ENCODE results near the gene SMURF2.

Gene SMURF2

GRCh38 chr17:64534187-64534586 lies 127.9 kb downstream of the SMURF2 start:
- no peak overlapping the region for H3K9ac ChIP-seq (ENCODE audit: insufficient read length, low read depth)
- TF ChIP-seq SUZ12 (IDR thresholded peaks at IDR 0.05; ENCODE audit: extremely low read depth, insufficient read depth, insufficient read length) (no peak), YY1 (IDR thresholded peaks at IDR 0.05; ENCODE audit: insufficient read depth, insufficient read length) (no peak), ZNF274 (IDR thresholded peaks at IDR 0.05; ENCODE audit: low read depth, low read length) (no peak)
- H3K4me1 ChIP-seq (ENCODE audit: insufficient read depth, insufficient read length) = no peaks in the 10 kb centered on the region
- no peak for DNase-seq (ENCODE audit: low read depth, low spot score)
- no peaks in the 10 kb centered on the region for H3K9me3 ChIP-seq (ENCODE audit: insufficient read depth, low read length)
- no peaks in the 10 kb centered on the region for H3K27me3 ChIP-seq (ENCODE audit: insufficient read depth, insufficient read length)
- no peak overlapping the region for H3K4me3 ChIP-seq (ENCODE audit: insufficient read length, low read depth)
- H3K36me3 ChIP-seq (ENCODE audit: insufficient read depth, insufficient read length, low read length) = peaks cover 98% of the 10 kb centered on the region

GRCh38 chr17:64533784-64534183 lies 128.3 kb downstream of the SMURF2 start:
- Histone ChIP-seq H3K27me3 (ENCODE audit: insufficient read depth, insufficient read length) (no peaks in the 10 kb centered on the region), H3K4me3 (ENCODE audit: insufficient read length, low read depth) (no peak overlapping the region), H3K9me3 (ENCODE audit: insufficient read depth, low read length) (no peaks in the 10 kb centered on the region), H3K4me1 (ENCODE audit: insufficient read depth, insufficient read length) (no peaks in the 10 kb centered on the region), H3K36me3 (ENCODE audit: insufficient read depth, insufficient read length, low read length) (peaks cover 98% of the 10 kb centered on the region), H3K9ac (ENCODE audit: insufficient read length, low read depth) (no peak overlapping the region)
- no peak for TF ChIP-seq SUZ12 (IDR thresholded peaks at IDR 0.05; ENCODE audit: extremely low read depth, insufficient read depth, insufficient read length)
- TF ChIP-seq YY1 (IDR thresholded peaks at IDR 0.05; ENCODE audit: insufficient read depth, insufficient read length) = no peak
- TF ChIP-seq ZNF274 (IDR thresholded peaks at IDR 0.05; ENCODE audit: low read depth, low read length) = no peak
- DNase-seq (ENCODE audit: low read depth, low spot score) = no peak

GRCh38 chr17:64532409-64532808 lies 129.7 kb downstream of the SMURF2 start:
- Histone ChIP-seq H3K27me3 (ENCODE audit: insufficient read depth, insufficient read length) (no peaks in the 10 kb centered on the region), H3K4me1 (ENCODE audit: insufficient read depth, insufficient read length) (no peaks in the 10 kb centered on the region), H3K9me3 (ENCODE audit: insufficient read depth, low read length) (no peaks in the 10 kb centered on the region), H3K4me3 (ENCODE audit: insufficient read length, low read depth) (no peak overlapping the region), H3K36me3 (ENCODE audit: insufficient read depth, insufficient read length, low read length) (peaks cover 99% of the 10 kb centered on the region), H3K9ac (ENCODE audit: insufficient read length, low read depth) (no peak overlapping the region)
- no peak for TF ChIP-seq SUZ12 (IDR thresholded peaks at IDR 0.05; ENCODE audit: extremely low read depth, insufficient read depth, insufficient read length)
- DNase-seq (ENCODE audit: low read depth, low spot score) = no peak

- TF ChIP-seq ZNF274 (IDR thresholded peaks at IDR 0.05; ENCODE audit: low read depth, low read length) (no peak), SUZ12 (IDR thresholded peaks at IDR 0.05; ENCODE audit: extremely low read depth, insufficient read depth, insufficient read length) (no peak), YY1 (IDR thresholded peaks at IDR 0.05; ENCODE audit: insufficient read depth, insufficient read length) (no peak)
- DNase-seq (ENCODE audit: low read depth, low spot score) = no peak
These were observed 130.1 kb downstream of the SMURF2 start for GRCh38 chr17:64531955-64532371.

GRCh38 chr17:64529221-64529620 lies 132.9 kb downstream of the SMURF2 start:
- Histone ChIP-seq H3K9me3 (ENCODE audit: insufficient read depth, low read length) (no peaks in the 10 kb centered on the region), H3K27me3 (ENCODE audit: insufficient read depth, insufficient read length) (no peaks in the 10 kb centered on the region), H3K36me3 (ENCODE audit: insufficient read depth, insufficient read length, low read length) (peaks cover 96% of the 10 kb centered on the region), H3K4me1 (ENCODE audit: insufficient read depth, insufficient read length) (no peaks in the 10 kb centered on the region), H3K9ac (ENCODE audit: insufficient read length, low read depth) (no peak overlapping the region), H3K4me3 (ENCODE audit: insufficient read length, low read depth) (no peak overlapping the region)
- no peak for TF ChIP-seq SUZ12 (IDR thresholded peaks at IDR 0.05; ENCODE audit: extremely low read depth, insufficient read depth, insufficient read length)
- TF ChIP-seq YY1 (IDR thresholded peaks at IDR 0.05; ENCODE audit: insufficient read depth, insufficient read length) = no peak
- no peak for TF ChIP-seq ZNF274 (IDR thresholded peaks at IDR 0.05; ENCODE audit: low read depth, low read length)
- DNase-seq (ENCODE audit: low read depth, low spot score) = no peak

More at GRCh38 chr17:64531955-64532371, 130.1 kb downstream of the SMURF2 start:
- Histone ChIP-seq H3K4me3 (ENCODE audit: insufficient read length, low read depth) (no peak overlapping the region), H3K4me1 (ENCODE audit: insufficient read depth, insufficient read length) (no peaks in the 10 kb centered on the region), H3K9me3 (ENCODE audit: insufficient read depth, low read length) (no peaks in the 10 kb centered on the region), H3K36me3 (ENCODE audit: insufficient read depth, insufficient read length, low read length) (peaks cover 99% of the 10 kb centered on the region), H3K27me3 (ENCODE audit: insufficient read depth, insufficient read length) (no peaks in the 10 kb centered on the region), H3K9ac (ENCODE audit: insufficient read length, low read depth) (no peak overlapping the region)

GRCh38 chr17:64527914-64528313 lies 134.2 kb downstream of the SMURF2 start:
- peaks cover 94% of the 10 kb centered on the region for H3K36me3 ChIP-seq (ENCODE audit: insufficient read depth, insufficient read length, low read length)
- no peak for DNase-seq (ENCODE audit: low read depth, low spot score)

GRCh38 chr17:64520359-64520758 lies 141.7 kb downstream of the SMURF2 start:
- peaks cover 91% of the 10 kb centered on the region for H3K36me3 ChIP-seq (ENCODE audit: insufficient read depth, insufficient read length, low read length)
- DNase-seq (ENCODE audit: low read depth, low spot score) = no peak
- no peak overlapping the region for H3K4me3 ChIP-seq (ENCODE audit: insufficient read length, low read depth)
- no peaks in the 10 kb centered on the region for H3K27me3 ChIP-seq (ENCODE audit: insufficient read depth, insufficient read length)
- TF ChIP-seq ZNF274 (IDR thresholded peaks at IDR 0.05; ENCODE audit: low read depth, low read length) (no peak), SUZ12 (IDR thresholded peaks at IDR 0.05; ENCODE audit: extremely low read depth, insufficient read depth, insufficient read length) (no peak), YY1 (IDR thresholded peaks at IDR 0.05; ENCODE audit: insufficient read depth, insufficient read length) (no peak)
- no peak overlapping the region for H3K9ac ChIP-seq (ENCODE audit: insufficient read length, low read depth)
- no peaks in the 10 kb centered on the region for H3K4me1 ChIP-seq (ENCODE audit: insufficient read depth, insufficient read length)
- H3K9me3 ChIP-seq (ENCODE audit: insufficient read depth, low read length) = no peaks in the 10 kb centered on the region

More at GRCh38 chr17:64527914-64528313, 134.2 kb downstream of the SMURF2 start:
- H3K9me3 ChIP-seq (ENCODE audit: insufficient read depth, low read length) = no peaks in the 10 kb centered on the region
- no peaks in the 10 kb centered on the region for H3K4me1 ChIP-seq (ENCODE audit: insufficient read depth, insufficient read length)
- no peak overlapping the region for H3K9ac ChIP-seq (ENCODE audit: insufficient read length, low read depth)
- no peaks in the 10 kb centered on the region for H3K27me3 ChIP-seq (ENCODE audit: insufficient read depth, insufficient read length)
- TF ChIP-seq ZNF274 (IDR thresholded peaks at IDR 0.05; ENCODE audit: low read depth, low read length) = no peak
- TF ChIP-seq YY1 (IDR thresholded peaks at IDR 0.05; ENCODE audit: insufficient read depth, insufficient read length) = no peak
- TF ChIP-seq SUZ12 (IDR thresholded peaks at IDR 0.05; ENCODE audit: extremely low read depth, insufficient read depth, insufficient read length) = no peak
- H3K4me3 ChIP-seq (ENCODE audit: insufficient read length, low read depth) = no peak overlapping the region

Data from NT2/D1 (cell line).